ENCODE measurements around the gene SPATS2L.

The SPATS2L gene

DNA sequence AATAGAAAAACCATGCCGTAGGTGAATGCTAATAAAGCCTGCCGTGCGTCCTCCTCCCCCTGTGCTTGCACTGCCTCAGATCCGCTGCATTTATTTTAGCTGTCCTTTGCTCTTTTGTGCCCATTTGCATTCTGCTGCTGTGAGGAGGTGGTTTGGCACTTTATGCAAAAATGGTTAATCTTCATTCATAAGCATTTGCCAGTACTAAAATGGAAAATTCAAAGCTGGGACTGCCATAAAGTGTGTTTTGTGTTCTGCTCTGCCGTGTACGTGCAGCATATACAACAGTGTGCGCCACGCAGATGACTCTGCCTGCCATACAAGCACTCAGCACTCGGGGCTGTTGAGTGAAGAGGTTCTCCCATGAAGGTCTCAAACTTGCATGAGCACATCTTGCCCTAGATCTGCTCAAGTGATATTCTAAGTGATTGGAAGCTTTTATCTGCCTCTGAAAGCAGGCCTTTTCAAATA, 73.6 kb downstream of the SPATS2L start:
- no peak for DNase-seq

DNA sequence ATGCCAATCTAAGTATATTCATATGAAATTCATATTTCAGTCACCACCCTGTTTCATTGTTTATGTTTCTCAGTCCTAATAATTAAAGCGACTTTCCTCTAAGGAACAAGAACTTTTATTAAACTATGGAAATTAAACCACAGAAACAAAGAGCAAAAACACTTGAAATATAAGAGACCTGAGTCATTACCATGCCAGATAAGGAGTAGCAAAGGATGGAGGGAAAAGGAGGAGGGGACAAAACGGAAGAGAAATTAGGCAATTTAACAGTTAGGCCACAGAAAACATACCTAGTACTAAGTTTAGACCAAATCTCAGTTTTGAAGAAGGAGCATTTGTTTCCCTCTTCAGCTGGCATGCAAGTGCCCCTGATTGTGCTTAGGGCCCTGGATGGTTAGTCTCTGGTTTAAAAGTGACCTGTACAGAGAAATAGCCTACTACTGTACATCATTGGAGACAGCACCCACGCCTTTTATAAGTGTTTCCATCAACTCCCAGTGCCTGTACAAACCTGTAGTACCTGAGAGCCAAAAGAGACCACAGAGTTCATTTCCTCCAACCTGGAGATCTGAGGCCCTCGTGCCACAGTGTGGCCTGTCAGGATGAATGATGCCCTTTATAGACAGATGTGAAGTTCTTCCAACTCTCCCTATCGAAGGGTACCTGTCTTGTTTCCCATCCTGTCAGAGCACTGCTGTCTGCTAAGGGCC, 74.5 kb downstream of the SPATS2L start:
- no peak for DNase-seq

DNA sequence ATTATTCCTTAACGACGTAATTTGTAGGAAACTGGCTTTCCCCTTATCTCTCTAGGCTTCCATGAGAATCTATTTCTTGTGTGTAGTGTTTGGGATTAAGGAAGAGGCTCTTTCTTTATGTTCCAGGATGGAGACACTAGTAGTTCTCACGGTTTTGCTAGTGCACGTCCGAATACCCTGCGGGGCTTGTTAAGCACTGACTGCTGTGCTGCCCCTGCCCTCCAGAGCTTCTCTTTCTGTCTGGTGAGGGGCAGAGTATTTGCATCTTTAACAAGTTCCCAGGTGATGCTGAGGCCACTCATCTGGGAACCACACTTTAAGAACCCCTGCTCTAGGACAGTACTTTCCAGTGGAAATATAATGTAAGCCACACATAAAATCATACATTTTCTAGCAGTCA, 76.4 kb downstream of the SPATS2L start:
- DNase-seq = no peak

DNA sequence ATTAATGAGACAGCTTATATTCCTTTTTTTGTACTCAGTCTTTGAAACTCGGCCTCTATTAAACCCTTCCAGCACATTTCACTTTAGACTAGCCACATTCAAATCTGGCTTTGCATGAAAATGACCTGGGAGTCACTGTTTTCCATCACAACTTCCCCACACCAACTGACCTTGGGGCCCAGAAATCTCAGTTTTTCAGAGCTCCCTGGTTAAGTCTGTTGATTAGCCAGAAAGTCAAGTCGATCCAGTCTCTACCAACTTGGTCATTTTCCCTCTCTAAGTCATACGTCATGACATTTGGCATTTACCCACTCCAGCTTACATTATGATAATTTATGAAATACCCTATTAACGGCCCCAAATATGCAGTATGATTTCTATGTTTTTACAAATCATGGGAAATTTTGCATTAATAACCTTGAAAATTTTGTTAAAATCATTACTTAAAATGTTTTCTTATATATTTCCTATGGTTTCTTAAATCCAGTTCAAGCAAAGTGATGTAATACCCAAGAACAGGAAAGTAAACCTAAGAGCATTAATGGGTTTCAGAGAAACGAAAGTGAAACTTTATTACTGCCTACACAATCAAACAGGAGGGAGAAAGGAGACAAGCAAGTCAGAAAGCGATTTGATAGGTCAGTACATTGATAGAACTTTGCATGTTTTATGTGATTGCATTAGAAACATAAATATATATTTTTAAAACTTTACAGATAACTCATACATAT, 77.1 kb downstream of the SPATS2L start:
- DNase-seq = no peak

DNA sequence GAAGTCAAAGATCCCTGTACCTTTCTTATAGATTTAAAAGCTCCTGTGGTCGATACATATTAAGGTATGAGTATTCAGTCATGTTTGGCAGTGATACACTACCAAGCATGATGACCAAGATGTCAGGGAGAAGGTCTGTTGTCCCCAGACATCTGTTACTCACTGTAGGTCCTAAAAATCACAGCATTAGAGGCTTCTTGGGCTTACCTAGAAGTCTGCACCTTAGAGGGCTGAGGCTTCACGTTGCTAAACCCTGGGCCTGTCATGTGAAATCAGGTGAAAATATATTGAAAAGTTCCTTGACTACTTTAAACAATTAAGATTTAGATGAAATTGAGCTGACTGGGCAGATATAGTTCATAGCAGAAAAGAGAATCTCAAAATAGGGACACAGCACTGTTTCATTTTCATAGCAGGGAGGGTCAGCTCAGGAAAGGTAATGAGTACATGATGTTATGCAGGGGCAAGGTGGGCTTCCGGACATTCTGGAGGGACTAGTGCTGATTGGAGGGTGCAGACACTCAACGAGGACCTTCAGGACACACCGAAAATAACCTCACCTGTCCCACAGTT, 78.7 kb downstream of the SPATS2L start:
- no peak for DNase-seq

DNA sequence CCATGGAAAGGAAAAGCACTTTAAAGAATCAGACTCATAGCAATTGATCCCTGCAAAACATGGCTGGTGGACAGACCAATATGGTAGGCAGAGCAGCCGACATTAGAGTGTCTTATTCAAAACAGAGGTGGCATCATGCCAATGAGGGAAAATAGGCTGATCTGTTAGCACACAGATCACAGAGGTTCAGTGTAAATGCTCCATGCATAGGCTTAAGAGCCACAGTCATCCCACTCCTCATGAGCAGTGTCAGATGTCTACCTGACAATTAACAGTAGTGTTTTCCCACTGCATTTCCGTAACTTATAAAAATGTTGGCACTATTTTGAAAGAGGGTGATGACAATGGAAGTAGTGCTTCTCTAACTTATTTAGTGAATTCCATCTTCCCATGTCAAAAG, 86.7 kb downstream of the SPATS2L start:
- no peak for DNase-seq

DNA sequence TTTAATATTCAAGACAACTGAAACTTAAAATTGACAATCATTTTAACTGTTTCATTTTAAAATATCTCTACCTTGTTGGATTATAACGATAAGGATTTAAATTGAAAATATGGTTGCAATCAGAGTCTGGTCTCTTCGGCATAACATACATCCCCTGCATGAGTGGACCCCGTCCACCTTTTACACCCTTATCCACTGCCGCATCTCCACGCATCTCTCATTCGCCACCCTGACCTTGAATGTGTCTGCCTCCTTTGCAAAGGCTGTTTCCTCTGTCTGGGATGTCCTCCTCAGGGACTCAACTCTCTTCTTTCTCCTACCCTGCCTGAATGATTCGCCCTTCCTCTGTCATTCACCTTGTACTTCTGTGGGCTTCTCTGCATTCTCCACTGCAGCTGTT, 87.6 kb downstream of the SPATS2L start:
- no peak for DNase-seq

DNA sequence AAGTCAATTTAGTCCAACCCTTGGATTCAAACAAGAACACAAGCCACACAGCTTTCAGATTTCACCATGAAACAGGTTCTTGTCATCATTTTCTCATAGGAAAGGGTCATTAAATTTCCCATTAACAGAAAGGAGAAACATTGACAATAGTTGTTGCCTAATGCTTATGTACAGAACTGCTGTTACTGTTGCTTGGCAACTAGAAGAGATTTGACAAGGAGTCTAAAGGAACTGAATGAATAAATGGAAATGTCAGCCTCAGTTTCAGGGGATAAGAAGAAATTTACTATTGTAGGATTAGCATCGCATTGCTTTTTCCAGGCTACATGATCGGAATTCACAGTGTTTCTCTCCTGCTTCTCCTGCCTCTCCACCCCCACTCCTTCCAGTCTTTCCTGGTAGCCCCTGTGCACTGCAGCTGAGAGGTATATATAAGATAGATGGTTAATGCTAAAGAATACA, 90.3 kb downstream of the SPATS2L start:
- DNase-seq = peak; percentile 88

DNA sequence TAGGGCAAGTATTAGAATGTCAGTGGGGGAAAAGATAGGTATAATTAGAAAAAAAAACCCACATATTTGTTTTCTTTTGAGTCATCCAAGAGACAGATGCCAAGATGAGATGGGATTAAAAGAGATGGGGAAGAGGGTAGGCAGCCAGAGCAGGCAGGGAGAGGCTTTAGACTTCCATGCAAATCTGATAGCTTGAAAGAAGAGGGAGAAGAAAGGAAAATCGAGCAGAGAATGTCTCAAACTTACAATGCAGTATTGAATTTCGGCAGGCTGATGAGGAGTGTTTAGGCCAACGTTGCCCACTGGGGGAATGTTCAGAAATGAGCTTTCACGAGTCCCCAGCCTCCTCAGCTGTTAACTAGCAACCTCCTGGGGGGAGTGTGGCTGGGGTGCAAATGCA, 91.3 kb downstream of the SPATS2L start:
- no peak for DNase-seq

DNA sequence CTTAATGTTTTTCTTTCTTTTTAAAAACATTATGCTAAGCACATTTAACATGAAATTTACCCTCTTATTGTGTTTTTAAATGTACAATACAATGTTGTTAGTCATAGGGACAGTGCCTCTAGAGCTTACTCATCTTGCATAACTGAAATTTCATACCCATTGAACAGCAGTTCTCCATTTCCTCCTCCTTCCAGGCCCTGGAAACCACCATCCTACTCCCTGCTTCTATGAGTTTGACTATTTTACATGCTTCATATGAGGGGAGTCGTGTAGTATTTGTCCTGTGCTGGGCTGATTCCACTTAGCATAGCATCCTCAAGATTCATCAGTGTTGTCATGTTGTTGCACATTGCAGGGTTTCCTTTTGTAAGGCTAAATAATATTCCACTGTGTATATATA, 92.6 kb downstream of the SPATS2L start:
- DNase-seq = no peak

DNA sequence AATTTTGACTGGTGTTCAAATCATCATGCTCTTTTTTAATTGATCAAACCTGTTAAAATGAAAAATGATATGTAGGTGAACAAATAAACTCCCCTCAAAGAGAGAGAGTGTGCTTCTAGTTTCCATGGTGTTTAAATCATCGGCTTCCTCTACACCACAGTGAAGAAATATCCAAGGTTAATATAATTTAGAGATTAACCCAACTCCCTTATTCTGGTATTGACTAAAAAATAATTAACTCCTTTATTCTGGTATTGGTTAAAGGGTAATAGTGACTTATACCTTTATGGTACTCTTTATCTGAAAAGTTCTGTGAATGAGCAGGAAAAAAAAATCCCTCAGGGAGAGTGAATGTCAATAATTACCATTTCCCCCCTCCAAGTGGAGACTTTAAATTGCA, 93.1 kb downstream of the SPATS2L start:
- no peak for DNase-seq

DNA sequence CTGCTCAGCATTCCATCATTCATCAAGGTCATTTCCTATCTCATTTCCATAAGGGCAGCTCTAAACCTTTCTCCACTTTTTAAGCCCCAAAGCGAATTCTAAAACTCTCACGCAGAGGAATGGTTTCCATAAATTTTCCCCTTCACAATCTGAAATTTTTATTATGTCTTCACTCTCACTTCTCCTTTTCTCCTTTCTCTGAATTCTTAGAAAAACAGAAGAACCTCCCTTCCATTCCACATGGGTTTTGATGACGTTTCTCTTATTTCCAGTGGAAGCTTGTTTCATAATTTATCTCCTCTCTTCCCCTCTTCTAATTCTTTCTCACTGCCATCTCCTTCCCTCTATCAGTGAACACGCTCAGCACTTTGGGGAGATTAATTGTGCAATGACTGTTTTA, 97.3 kb downstream of the SPATS2L start:
- no peak for DNase-seq

DNA sequence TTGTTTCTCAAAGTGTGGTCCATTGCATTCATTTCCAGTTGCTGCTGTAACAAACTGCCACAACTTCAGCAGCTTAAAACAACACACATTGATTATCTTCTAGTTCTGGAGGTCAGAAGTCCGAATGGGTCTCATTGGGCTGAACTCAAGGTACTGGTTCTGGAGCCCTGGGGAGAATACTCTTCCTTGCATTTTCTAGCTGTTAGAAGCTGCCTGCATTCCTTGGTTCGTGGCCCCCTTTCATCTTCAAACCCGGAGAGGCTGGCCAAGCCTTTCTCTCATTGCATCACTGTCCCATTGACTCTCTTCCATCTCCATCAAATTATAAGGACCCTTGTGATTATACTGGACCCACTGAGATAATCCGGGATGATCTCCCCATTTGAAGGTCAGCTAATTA, 98.1 kb downstream of the SPATS2L start:
- DNase-seq = no peak

DNA sequence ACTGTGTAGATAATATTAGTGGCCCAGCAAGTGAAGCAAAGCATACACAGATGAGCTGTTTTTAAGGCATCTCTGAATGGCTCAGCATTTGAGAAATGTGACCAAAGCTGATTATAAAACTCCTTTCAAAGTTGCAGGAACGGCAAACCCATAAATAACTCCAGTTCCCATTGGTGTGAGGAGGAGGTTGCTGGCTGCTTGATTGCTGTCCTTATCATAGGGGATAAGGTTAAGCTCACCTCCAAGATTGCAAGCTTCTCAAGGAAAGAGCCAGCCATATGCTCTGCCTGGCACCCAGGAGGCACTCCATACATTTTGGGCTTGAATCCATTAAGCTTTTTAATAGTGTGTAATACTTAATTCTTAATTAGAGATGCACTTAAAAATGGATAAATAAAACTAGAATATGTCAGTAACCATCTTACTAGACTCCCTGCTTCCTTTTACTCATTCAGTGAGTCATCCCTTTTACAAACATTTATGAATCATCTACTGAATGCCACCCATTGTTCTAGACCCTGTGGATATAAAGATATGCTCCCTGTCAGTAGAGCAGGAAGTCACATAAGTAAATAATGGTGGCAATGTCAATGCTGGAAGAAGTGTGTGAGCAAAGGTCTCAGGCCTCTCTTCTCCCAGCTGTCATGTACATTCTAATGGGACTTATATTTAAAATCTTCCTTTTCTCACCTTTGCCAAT, 99.3 kb downstream of the SPATS2L start:
- peak; percentile 82 for DNase-seq

DNA sequence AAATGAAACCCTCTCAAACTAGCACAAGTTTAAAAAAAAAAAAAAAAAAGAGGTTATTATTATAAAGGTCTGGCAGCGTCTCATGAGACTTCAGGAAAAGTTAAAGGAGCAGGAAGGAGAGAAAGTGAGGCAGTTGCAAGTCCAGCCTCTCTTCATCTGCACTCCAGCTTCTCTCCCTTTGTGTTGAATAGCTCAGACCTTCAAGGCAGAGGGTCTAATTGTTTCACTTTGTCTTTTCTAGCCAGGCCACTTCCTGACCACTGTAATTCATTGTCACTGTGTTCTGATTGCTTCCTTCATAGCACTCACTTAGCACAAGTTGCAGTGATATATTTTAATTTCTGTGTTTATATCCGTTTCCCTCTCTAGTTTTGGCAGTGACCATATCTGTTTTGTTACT, 99.9 kb downstream of the SPATS2L start:
- peak; percentile 12 for DNase-seq

DNA sequence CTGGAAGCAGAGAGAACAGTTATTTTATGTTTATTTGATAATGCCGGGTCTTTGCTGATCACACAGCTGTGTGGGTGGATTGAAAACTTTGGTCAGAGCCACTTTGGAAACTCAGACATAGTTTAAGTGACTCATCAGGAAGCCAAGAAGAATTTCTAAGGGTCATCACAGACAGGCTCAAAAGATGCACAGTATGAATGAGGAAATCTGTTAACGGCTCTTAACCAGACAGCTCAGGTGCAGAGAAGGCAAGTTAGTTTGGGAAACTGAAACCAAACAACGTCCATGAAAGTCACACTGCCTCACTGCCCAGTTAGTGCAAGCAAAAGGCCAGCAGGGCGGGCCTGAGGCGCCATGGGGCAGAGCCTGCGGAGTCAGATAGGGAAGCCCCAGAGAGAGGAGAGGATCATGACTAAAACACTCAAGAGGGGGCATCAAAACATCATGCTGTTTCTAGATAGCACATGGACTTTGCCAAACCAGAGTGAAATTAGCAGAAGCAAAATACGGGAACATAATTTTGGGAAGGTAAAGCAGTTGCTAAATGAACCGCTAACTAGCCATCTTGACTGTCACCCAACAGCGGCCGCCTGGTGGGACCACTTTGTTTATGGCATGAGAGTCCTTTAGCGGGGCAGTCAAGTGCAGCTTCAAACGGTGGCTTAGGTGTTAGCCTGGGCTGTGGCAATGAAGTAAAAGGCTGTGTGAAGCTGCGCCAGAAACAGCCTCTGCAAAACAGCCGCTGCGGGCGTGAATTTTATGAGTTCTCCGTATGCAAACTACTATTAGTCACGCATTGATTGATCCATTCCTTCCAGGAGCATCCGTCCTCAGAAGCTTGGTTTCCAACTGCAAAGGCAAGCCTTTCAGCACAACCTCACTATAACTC, 102.2 kb downstream of the SPATS2L start:
- DNase-seq = peak; percentile 6

DNA sequence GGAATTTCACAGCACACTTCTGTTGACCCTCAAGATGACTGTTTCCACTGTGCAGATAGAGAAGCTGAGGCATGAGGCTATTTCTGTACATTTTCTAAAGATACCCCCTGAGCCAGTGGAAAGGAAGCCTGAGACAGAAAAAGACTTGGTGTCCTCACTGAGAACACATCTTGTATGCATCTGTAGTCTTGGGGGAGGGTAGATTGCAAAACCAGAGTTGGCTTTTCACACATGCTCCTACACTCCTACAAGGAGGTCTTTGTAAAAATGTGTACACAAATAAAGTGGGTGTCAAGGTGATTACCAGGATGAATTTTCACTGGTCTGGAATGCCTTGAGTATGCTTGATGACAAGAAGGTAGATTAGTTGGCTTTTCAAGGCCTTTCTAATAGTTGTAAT, 105.3 kb downstream of the SPATS2L start:
- no peak for DNase-seq

DNA sequence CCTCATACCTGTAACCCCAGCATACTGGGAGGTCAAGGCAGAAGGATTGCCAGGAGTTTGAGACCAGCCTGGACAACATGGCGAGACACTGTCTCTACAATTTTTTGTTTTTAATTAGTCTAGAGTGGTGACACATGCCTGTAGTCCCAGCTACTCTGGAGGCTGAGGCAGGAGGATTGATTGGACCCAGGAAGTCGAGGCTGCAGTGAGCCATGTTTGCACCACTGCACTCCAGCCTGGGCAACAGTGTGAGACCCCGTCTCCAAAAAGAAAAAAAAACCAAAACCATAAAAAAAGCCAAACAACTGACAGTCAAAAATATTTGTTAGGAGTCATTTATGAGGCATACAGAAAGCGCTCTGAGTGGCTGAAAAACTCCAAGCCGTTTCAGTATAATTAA, 107.9 kb downstream of the SPATS2L start:
- no peak for DNase-seq

DNA sequence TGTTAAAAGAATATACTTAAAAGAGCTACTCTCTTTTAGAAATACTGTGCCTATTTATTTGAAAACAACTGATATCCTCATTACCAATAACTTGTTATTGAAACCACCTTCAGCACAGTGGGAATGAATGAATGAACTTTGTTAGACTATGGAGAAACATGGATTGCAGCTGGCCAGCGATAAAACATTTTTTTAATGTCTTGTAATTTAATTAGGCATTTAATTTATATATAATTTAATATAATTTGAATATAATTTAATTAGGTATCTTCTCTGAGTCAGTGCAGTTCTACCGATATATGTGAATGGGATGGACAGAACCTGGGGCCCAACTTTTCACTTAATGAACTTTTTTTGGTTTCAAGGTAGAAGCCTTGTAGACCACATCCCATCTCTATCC, 109.0 kb downstream of the SPATS2L start:
- DNase-seq = no peak

DNA sequence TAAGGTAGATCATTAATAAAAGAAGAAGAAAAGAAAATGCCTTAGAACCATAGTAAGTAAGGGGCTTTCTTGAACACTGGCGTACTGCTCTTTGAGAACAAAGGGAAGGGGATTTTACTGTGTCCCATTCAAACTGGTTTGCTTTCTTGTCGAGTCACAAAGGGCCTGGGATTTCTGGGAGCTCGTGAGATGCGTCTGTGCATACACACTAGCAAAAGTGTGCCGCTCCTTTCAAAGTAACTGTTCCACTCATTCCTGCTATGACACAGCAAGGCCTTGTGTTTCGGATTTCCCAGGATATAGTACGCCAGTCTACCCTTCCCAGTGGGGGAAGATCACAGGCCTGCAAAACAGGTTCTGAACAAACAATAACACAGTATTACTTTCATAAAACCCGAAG, 110.4 kb downstream of the SPATS2L start:
- DNase-seq = no peak

DNA sequence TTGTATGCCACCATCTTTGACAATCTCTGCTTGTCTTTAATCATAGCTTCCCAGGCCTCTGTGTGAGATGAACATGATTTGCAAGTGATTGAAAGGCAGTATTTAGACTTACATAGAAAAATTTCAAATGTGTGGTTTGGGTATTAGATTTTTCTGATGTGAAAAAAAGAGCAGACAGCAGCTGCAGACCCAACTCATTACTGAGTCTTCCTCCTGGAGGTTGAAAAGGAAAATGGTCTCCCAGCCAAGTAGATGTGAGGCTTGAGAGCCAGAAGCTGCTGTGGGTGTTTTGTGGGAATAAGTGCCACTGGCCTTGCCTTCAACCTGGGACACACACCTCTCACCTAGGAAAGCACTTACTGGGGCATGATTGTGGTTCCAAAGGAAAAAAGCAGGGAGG, 110.9 kb downstream of the SPATS2L start:
- DNase-seq = no peak

DNA sequence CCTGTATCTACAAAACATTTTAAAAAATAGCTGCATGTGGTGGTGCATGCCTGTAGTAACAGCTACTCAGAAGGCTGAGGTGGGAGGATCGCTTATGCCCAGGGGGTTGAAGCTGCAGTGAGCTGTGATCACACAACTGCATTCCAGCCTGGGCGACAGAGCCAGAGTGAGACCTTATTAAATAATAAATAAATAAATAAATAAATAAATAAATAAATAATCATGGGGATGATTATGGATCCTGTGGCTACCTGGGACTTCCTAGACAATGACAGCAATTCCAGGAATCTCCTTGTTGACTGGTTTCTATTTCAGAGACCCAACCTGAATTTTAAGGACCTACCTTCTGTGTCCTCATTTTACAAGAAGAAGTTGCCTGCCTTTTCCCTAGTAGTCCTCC, 111.9 kb downstream of the SPATS2L start:
- DNase-seq = no peak

DNA sequence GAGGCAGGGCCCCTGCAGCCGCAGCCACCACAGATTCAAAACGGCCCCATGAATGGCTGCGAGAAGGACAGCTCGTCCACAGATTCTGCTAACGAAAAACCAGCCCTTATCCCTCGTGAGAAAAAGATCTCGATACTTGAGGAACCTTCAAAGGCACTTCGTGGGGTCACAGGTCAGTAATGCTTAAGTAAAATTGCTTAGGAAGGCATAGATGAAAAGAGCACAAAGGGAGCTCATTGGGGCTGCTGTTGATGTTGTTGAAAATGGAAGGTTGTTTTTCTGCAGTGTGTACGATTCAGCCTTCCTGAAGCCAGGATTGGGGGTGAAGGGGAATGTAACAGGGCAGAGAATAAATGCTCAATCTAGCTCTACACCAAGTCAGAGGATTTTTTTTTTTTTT, 112.8 kb downstream of the SPATS2L start:
- DNase-seq = no peak
